ENCODE results near the gene ANO9. TPM values are rescaled to one million over a fixed set of nuclear protein-coding genes. Genes with fewer than 3 reads are reported as not detected.
"Not testable (repeated sequence)": the region's sequence is repeated elsewhere in the genome, so short reads cannot be mapped to it uniquely, and the experiment has no call there.

Gene ANO9
- polyA plus RNA-seq, 1 donor = 0.20 TPM

DNA sequence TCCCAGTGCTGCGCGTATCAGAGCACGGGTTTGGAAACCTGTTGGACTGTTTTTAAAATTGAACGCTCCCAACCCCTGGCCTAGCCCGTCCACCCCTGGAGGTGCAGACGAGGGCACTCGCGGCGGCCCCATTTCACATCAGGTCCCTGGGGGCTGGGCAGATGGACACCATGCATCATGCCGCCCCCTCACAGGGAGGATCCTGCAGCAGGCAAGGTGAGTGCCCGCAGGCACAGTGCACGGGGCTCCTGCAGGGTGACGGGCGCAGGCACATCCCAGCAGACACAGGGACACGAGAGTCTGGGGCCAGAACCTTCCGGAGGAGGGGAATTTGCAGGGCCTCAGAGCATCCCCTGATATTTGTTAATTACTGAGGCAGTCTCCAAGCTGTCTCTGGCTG is 7.3 kb downstream of the ANO9 start:
- DNase-seq (ENCODE audit: low read depth) = no peak

DNA sequence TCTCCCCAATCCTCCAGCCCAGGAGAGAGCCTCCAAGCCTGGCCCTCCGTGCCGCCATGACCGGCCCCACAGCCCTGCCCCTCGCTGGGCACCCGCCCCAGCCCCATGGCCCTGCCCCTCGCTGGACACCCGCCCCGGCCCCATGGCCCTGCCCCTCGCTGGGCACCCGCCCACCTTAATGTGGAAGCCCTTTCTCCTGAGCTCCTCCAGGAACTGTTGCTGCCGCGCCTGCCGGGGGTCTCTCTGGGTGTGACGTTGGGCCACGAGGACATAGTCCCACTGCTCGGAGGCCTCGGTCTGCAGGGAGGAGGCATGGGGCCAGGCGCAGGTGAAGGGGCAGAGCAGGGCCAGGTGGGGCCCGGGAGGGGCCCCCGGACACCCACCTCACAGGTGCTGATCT is 8.2 kb downstream of the ANO9 start:
- DNase-seq (ENCODE audit: low read depth) = no peak

DNA sequence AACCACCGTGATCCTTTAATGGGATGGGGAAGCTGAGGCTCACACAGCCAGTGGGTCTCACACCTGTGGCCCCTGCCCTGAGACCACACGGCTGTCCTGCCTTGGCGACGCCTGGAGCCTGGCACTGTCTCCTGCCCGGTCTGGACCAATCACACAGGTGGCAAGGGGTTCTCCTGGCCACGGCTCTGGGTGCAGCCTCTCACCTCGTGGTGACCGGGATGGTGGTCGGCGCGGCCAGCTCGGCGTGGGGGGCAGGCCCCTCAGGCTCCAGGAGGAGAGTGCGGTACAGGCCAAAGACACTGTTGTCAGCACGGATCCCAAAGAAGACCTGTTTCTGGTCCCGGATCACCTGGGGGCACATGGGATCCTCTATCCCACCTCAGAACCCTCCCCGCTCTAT is 8.7 kb downstream of the ANO9 start:
- DNase-seq (ENCODE audit: low read depth) = no peak

DNA sequence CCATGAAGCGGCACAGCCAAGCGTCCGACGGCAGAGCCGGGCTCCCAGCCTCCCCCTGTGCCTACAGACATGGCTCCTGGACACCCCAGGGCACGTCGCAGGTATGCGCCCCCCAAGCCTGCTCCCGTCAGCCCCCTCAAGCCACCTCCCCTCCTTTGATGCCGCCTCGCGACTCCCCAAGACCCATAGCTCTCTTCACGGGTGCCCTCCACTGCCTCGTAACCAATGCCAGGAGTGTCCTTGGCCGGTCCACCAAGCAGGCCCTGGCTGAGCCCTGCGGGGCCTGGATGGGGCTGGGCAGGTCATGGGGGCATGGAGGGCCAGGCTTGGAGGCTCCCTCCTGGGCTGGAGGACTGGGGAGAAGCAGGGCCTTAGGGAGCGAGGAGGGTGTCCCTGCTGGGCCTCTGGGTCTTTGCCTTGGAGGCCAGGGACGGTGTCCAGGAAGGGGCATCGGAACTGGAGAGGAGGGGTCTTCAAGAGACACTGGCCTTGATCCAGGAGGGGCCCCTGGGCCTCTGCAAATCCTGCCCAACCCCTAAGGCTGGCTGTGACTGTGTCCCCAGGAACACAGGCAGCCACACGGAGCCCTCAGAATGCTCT is 9.2 kb downstream of the ANO9 start:
- DNase-seq (ENCODE audit: low read depth) = no peak

DNA sequence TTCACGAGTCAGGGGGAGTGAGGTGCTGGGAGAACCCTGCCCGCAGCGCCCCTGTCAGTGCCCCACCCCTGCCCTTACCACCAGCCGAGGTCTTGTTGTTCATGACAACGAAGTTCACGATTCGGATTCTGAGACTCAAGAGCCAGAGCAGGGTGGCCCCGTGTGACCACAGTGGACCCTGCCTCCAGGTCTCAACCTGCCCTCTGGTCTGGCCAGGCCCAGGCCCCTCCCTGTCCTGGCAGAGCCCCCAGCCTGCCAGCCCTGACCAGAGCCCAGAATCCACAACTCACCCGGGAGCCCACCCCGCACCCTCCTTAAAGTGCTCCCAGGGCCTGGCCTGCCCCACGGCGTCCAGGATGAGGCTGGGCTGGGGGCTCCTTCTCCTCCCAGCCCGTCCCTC is 9.9 kb downstream of the ANO9 start:
- no peak for DNase-seq (ENCODE audit: low read depth)

DNA sequence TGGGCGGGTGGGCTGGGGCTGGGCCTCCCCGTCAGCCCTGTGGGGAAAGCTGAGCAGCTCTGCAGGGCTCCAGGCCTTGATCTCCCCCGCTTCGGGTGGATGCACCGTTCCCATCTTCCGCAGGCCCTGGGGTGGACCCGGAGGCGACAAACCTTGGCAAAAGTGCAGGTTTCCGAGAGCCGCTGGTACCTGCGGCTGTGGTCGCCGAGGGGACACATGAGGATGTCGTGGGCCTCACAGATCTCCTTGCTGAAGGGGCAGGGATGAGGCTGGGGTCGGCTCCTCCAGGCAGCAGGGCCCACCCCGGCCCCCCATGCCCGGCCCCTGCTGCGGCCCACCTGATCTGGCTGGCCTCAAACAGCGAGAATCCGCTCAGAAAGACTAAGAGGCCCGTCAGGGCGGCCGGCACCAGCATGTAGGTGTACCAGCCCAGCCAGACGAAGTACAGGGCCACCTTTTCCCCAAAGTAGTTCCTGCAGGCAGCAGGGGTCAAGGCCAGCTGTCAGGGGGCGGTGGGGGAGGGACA is 11.8 kb downstream of the ANO9 start:
- DNase-seq (ENCODE audit: low read depth) = no peak

DNA sequence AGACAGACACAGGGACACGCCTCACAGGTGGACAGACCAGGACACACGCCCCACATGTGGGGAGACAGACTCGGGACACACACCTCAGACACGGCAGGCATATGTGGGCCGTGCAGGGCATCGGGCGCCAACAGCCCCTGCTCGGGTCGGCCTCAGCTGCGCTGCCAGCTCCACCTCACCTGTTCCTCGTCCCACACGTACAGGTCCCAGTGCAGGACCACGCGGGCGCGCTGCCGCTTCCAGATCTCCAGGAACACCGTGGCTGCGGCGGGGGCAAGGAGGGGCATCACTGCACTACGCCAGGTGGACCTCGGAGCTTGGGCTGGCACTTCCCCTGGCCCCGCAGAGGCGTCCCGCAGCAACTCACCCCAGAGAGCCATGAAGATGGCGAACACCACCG is 12.4 kb downstream of the ANO9 start:
- no peak for DNase-seq (ENCODE audit: low read depth)

DNA sequence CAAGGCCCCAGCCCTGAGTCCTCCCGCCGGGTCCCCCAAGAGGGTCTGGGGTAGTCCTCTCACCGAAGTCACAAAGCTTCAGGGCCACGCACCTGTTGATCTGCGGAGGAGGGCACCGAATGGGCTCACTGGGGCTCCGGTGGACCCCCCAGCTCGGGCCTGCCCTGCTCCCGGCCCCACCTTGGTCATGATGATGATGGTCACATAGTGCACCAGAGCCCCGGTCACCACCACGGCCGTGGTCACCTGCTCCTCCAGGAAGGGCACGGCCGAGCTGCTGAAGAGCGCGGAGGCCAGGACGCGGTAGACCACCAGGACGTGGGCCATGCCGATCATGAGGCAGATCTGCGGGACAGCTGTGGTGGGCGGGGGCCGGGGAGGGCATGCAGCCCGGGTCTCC is 13.5 kb downstream of the ANO9 start:
- no peak for DNase-seq (ENCODE audit: low read depth)

DNA sequence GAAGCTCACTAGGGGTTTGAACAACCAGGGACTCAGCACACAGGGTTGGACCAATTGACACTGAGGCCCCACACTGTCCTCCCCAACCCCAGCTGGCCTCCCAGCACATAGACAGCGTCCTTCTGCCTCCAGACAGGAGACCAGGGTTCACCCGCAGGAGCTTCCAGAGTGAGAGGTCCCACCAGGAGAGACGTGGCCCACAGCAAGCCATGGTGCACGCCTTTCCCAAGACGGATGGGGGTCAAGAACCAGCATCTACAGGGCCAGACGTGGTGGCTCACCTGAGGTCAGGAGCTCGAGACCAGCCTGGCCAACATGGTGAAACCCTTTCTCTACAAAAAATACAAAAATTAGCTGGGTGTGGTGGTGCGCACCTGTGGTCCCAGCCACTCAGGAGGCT is 15.0 kb downstream of the ANO9 start:
- DNase-seq (ENCODE audit: low read depth) = no peak

DNA sequence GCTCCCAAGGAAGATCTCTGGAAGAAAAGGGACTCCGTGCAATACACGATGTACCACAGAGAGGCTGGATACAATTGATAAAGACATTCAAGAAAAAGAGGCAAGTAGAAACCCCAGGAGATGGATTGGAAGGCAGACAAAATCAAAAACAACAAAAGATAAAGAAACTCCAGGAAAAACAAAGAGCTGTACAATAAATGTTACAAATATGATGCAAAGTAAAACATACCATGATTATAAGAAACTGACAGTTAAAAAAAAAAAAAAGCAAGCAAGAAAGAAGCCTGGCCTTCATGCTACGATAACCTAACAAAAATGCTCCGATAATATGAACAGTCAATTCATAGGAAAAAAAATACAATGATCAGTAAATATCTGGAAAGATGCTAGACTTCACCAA is 16.5 kb downstream of the ANO9 start:
- no peak for DNase-seq (ENCODE audit: low read depth)

DNA sequence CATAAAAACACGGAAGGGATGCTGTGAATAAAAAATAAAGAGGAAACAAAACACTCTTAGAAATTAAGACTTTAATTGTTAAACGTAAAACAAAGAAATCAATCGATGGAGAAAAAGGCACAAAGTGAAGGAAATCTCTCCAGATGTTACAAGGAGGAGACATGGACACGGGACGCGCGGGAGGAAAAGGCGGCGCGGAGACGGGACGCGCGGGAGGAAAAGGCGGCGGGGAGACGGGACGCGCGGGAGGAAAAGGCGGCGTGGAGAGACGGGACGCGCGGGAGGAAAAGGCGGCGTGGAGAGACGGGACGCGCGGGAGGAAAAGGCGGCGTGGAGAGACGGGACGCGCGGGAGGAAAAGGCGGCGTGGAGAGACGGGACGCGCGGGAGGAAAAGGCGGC is 17.0 kb downstream of the ANO9 start:
- not testable (repeated sequence) for DNase-seq (ENCODE audit: low read depth)

DNA sequence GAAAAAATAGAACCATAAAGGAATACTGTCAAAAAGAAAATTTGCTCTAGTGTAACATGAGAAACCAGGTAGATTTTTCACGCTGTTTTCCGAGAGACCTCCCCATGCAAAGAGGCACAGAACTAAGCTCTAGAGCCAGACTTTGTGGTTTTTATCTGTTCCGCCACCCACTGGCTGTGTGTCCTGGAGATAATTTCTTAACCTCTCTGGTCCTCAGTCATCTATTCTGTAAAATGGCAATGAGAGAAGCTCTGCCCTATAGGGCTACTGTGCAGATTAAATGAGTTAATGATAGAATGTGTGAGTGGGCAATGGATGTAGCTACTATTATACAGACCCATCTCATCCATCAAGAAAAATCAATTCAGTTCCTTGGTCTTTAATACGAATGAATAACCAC is 17.6 kb downstream of the ANO9 start:
- DNase-seq (ENCODE audit: low read depth) = no peak

DNA sequence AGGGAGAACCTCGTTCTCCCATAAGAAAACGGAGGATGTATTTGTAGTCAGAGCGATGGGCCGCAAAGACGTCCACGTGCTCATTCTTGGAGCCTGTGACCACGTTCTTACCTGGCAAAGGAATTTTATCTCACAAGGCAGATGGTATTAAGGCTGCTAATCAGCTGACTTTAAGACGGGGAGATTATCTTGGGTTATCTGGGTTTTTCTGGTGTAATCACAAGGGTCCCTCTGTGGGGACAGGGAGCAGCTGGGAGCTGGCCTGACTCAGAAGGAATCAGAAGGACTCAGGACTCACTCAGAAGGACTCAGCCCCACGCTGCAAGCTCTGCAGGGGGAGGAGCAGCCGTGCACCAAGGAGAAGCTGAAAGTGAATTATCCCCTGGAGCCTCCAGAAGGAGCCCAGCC is 19.6 kb downstream of the ANO9 start:
- no peak for DNase-seq (ENCODE audit: low read depth)

DNA sequence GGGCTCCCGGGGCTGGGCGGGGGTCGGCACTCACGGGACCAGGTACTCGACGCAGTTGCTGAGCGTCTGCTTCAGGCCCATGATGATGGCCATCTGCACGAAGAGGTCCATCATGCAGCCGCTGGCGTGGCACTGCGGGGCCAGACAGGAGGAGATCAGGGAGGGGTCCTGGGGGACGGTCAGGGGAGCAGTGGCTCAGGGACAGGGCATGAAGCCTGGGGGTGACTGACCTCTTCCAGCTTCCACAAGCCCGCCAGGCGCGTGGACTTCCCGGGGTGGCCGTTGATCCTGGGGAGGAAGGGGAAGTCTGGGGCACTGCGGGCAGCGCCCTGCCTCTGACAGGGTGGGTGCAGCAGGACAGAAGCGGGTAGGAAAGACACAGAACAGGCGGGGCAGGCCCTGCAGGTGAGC is 20.9 kb downstream of the ANO9 start:
- DNase-seq (ENCODE audit: low read depth) = no peak

DNA sequence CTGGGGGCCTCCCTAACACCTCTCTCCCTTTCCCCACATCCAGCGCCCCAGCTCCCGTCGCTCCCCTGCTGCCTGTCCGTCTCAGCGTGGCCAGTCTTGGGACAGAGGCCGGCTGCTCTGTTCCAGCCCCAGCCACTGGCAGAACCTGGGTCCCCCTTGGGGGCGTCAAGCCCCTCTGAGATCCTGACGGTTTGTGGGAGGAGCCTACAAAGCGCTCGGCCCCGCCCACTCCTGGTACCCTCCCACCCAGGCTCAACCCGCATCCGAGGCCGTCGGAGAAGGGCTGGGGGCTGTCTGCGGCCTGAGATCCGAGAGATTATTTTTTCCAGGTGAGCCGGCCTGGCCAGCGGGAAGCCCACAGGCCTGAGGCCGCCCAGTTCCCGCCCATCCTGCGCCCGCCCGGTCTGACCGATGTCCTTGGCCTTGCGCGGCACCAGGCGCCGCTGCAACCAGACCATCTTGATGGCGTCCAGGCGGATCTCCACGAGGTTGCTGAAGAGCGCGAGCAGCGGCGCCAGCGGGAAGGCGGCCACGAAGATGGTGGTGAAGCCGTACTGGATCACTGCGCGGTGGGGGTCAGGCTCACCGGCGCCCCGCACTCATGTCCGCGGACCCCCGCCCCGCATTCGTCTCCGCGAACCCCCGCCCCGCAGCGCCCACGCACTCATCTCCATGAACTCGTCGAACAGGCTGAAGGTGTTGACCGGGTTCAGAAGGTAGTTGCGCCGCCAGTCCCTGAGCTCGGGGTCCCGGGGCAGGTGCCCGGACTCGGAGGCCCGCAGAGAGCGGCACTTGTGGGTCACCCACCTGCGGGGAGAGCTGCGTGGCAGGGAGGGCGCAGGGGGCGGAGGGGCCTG is 21.5 kb downstream of the ANO9 start:
- DNase-seq (ENCODE audit: low read depth) = no peak

DNA sequence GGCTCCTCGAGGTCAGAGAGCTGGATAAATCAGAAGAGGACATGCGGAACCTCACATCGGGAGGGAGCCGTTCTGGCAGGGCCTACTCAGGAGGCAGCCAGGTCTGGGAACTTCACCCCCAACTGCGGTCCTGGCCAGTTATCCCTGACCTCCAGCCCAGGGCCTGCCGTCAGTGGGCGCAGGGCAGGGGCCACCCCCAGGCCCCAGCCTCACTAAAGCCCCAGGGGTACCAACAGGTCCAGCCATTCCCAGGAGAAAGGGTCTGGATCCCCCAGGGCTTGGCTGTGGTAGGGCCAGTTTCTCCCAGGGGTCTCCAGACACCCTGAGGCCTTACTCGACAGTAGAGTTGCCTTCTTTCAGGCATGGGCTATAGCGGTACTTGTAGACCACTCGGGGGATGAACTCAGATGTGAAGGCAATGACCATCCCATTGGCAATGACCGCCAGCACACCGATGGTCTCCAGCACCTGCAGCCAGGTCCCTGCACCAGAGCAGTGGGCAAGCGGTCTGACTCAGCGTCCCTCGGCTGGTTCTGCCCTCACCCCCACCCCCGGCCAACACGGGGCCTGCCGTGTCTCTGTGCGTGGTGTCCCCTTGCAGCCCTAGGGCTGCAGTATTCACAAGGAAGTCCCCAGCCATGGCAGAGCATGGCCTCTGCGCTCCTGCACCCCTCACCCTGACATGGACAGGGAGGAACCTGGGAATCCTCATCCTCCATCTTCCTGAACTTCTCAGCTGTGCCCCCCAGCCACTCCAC is 22.4 kb downstream of the ANO9 start:
- DNase-seq (ENCODE audit: low read depth) = no peak

DNA sequence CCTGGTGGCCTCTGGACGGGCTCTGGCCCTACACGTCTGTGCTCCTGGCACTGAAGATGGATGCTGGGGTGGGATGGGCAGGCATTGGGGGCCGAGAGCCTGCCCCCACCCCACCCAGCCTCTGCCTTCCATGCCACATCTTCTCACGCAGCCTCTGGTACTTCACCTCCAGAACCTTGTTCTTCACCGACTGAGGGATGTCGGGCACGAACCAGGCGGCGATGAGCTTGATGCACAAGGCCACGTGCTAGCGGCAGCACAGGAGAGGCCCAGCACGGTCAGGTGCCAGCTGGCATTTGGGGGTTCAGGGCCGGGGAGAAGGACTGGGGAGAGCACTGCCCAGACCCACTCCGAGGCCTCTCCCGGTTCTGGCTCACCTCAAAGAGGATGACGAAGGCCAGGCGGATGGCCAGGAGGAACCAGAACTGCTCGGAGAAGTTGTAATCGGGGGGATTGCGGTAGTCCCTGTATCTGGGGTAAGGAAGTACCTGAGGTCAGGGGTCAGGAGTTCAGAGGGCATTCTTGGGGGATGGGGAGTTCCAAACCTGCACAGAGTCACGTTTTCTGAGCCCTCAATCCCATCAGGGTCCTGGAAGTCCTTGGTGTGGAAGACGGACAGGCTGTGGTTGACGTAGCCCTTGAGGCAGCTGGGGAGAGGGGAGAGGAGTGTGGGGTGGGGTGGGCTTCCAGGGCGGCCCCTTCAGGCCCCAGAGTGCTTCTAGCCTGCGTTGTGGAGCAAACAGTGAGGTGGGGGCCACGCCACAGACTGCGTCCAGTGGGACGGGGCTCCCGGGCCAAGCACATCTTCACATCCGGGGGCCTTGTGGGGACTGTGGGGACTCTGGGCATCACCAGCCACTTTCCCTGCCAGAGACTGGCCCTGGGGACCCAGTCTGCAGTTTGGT is 23.2 kb downstream of the ANO9 start:
- DNase-seq (ENCODE audit: low read depth) = no peak

DNA sequence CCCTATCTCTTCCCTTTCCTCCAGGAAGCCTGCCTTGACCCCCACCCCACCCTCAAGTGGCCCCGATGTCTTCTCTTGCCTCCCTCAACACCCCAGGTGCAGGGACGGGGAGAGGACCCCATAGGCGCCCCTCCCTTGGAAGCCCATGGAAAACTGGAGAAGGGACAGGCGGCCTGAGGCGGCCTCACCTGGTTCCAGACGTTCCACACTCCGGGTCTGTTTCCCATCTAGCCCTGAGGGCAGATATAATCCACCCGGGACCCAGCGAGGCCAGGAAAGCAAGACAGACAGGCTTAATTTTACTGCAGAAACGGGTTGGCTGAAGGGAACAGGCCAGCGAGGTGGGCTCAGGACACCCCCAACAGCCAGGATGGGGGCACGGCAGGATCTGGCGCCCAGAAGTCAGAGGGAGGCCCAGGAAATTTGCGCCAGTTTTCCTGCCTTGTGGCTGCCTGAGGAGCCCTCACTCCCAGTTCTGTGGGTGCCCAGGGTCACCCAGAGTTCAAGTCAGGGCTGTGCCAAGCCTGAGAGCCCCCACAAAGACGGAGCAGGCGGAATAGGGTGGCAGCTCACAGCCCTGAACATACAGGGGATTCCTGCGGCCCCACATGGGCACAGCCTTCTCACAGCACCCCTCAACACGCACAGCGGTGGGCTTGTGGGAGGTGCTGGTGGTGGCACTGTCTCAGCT is 24.0 kb downstream of the ANO9 start:
- DNase-seq (ENCODE audit: low read depth) = no peak

DNA sequence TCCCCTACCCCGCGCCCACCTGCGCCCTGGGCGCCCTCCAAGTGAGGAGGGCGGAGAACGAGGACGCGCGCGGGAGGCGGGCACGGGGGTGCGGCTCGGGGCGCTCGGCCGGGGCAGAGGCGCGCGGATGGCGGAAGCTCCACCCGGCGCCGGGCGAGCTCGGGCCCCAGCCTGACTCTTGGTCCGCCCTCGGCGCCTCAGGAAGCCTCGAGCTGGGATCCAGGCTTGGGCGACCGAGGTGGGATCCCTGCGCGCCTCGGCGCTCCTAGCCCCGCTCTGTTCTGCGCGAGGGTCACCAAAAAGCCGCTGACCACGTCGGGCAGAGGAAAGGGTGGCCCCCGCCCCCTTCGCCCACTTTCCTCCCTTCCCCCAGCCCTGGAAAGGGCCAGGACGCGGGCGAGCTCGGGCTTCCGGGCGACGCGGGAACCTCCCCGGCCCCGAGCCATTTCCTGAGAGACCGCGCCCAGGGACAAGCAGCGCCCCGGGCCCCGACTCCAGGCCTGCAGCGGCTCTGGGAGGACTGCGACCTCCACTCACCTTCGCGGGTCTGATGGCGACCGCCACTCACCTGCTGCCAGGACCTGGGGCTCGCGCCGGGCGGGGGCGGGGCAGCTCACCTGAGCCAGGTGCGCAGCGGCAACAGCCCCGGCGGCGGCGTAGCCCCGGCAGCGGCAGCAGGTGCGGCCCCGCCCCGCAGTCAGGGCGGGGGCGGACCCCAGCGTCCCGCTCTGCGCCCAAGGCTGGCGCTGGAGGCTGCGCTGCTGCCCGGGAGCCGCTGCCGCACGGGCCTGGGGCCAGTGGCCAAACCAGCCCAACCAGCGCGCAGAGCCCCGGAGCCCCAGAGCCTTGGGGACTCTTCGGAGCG is 24.8 kb downstream of the ANO9 start:
- no peak for DNase-seq (ENCODE audit: low read depth)
